Breast epithelium (tissue), 3 donors: ENCODE results near the gene GCGR.

Experiments
- CTCF ChIP-seq, 3 donors: fragments of 450-650 bp; IDR thresholded peaks; one replicate each; pipeline ENCODE4 v1.5.1; 2016 to 2017; ENCODE audit warnings: antibody characterized with exemption in 3 of 3, mild to moderate bottlenecking in 3 of 3, moderate library complexity in 3 of 3
- POLR2A ChIP-seq: fragments of 450-650 bp; IDR thresholded peaks from one replicate; pipeline ENCODE4 v1.6.1; 2016; ENCODE audit warnings: antibody characterized with exemption, mild to moderate bottlenecking, moderate library complexity

- TF ChIP-seq CTCF (IDR thresholded peaks at IDR 0.05) (no peak), POLR2A (no peak)
Observed at GRCh38 chr17:81815646-81815986, 11.7 kb downstream of the GCGR start.
